ENCODE measurements around the gene NR5A1.

NR5A1 gene

GRCh38 chr9:124437086-124437485 is 70.1 kb downstream of the NR5A1 start:
- no peak for DNase-seq

DNA sequence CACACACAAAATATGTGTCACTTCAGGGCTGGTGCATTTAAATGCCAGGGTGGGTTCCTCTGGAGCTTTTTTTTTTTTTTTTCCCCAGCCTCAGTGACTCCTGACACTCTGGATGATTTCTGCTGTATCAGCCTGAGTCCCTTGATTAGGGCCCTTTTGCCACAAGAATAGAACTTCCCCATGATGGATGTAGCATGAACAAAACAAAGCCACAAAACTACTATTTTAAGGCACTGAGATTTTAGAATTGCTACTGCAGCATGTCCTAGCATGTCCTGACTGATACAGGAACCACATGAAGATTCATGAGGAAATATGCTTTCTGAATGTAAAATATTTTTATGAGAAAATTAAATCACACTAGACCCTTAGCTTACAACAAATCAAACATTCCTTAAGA is 70.9 kb downstream of the NR5A1 start:
- no peak for DNase-seq
